Esophagus squamous epithelium (tissue), 4 donors: ENCODE data around the gene HMCES.

Experiments used
- POLR2A ChIP-seq, 4 donors: fragments of 450-650 bp; IDR thresholded peaks; one replicate each; pipeline ENCODE4 v1.6.1; 2017; ENCODE audit warnings: antibody characterized with exemption in 4 of 4, mild to moderate bottlenecking in 4 of 4, moderate library complexity in 3 of 4
- TF ChIP-seq, protein P1 (sequence below), 6 experiments: fragments of 450-650 bp in 4 of 6; fragments of 200-600 bp in 2 of 6; sonication (generic) in 2 of 6; IDR thresholded peaks; one replicate each; pipeline ENCODE4 v1.5.1; 2016 to 2019; ENCODE audit warnings: antibody characterized with exemption in 6 of 6, mild to moderate bottlenecking in 4 of 6, moderate library complexity in 4 of 6

GRCh38 chr3:129291236-129291886 lies 12.7 kb downstream of the HMCES start:
- TF ChIP-seq, protein P1, sequence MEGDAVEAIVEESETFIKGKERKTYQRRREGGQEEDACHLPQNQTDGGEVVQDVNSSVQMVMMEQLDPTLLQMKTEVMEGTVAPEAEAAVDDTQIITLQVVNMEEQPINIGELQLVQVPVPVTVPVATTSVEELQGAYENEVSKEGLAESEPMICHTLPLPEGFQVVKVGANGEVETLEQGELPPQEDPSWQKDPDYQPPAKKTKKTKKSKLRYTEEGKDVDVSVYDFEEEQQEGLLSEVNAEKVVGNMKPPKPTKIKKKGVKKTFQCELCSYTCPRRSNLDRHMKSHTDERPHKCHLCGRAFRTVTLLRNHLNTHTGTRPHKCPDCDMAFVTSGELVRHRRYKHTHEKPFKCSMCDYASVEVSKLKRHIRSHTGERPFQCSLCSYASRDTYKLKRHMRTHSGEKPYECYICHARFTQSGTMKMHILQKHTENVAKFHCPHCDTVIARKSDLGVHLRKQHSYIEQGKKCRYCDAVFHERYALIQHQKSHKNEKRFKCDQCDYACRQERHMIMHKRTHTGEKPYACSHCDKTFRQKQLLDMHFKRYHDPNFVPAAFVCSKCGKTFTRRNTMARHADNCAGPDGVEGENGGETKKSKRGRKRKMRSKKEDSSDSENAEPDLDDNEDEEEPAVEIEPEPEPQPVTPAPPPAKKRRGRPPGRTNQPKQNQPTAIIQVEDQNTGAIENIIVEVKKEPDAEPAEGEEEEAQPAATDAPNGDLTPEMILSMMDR (IDR thresholded peaks at IDR 0.05): no peak
- no peak for TF ChIP-seq POLR2A (IDR thresholded peaks at IDR 0.05)
